Neural cell (in vitro differentiated cells): ENCODE measurements around the gene FAM107B. TPM values are rescaled to one million over a fixed set of nuclear protein-coding genes. Genes with fewer than 3 reads are reported as not detected.
"Not testable (repeated sequence)": the region's sequence is repeated elsewhere in the genome, so short reads cannot be mapped to it uniquely, and the experiment has no call there.

ENCODE experiments used
- H2AFZ ChIP-seq: fragments of 200-600, 300-800 bp; sonication (generic), shearing (Covaris generic); 2 replicates; pipeline ENCODE4 v1.6.0; 2014; ENCODE audit warnings: low read depth, mild to moderate bottlenecking, antibody characterized with exemption, low read length, moderate library complexity
- H3F3A ChIP-seq: fragments of 200-600 bp; shearing (Covaris generic); 2 replicates; pipeline ENCODE4 v1.6.1; 2016; ENCODE audit warnings: mild to moderate bottlenecking, moderate library complexity, mixed read lengths, antibody characterized with exemption, low read length; ENCODE audit not compliant: insufficient read depth, poor library complexity, severe bottlenecking
- H3K27ac ChIP-seq: fragments of 200-600, 300-800 bp; sonication (generic), shearing (Covaris generic); 2 replicates; pipeline ENCODE4 v1.5.1; 2014; ENCODE audit warnings: mild to moderate bottlenecking, low read length, moderate library complexity
- H3K27me3 ChIP-seq: fragments of 300-800, 200-600 bp; sonication (generic), shearing (Covaris generic); 2 replicates; pipeline ENCODE4 v1.6.0; 2014; ENCODE audit warnings: mild to moderate bottlenecking, low read depth, low read length, moderate library complexity; ENCODE audit not compliant: insufficient read depth
- H3K36me3 ChIP-seq: fragments of 300-800, 200-600 bp; sonication (generic), shearing (Covaris generic); 2 replicates; pipeline ENCODE4 v1.5.1; 2014; ENCODE audit warnings: mild to moderate bottlenecking, antibody characterized with exemption, low read length, moderate library complexity; ENCODE audit not compliant: insufficient read depth
- H3K4me2 ChIP-seq: fragments of 300-800, 200-600 bp; sonication (generic), shearing (Covaris generic); 2 replicates; pipeline ENCODE4 v1.6.0; 2014; ENCODE audit warnings: mild to moderate bottlenecking, low read length
- H3K4me3 ChIP-seq: fragments of 300-800, 200-600 bp; sonication (generic), shearing (Covaris generic); 2 replicates; pipeline ENCODE4 v1.5.1; 2014; ENCODE audit warnings: mild to moderate bottlenecking, low read length, moderate library complexity
- H3K79me2 ChIP-seq: fragments of 200-600 bp; shearing (Covaris generic); replicated peaks from 2 replicates; pipeline ENCODE4 v1.6.0; 2014; ENCODE audit warnings: mild to moderate bottlenecking, low read length, moderate library complexity; ENCODE audit not compliant: insufficient read depth
- H3K9ac ChIP-seq: fragments of 300-800, 200-600 bp; sonication (generic), shearing (Covaris generic); 2 replicates; pipeline ENCODE4 v1.6.1; 2016; ENCODE audit warnings: mild to moderate bottlenecking, low read length, mixed read lengths
- H3K9me2 ChIP-seq: fragments of 200-600 bp; shearing (Covaris generic); 2 replicates; pipeline ENCODE4 v1.6.1; 2016; ENCODE audit warnings: mild to moderate bottlenecking, low read length, mixed read lengths; ENCODE audit not compliant: insufficient read depth
- H3K9me3 ChIP-seq: fragments of 200-600, 300-800 bp; sonication (generic), shearing (Covaris generic); 2 replicates; pipeline ENCODE4 v1.6.1; 2016; ENCODE audit warnings: mild to moderate bottlenecking, mixed run types, low read length, moderate library complexity, mixed read lengths
- H4K20me1 ChIP-seq: fragments of 200-600 bp; shearing (Covaris generic); 2 replicates; pipeline ENCODE4 v1.6.1; 2016; ENCODE audit warnings: mild to moderate bottlenecking, mixed run types; ENCODE audit not compliant: insufficient read depth
- CTCF ChIP-seq: fragments of 450-650 bp; IDR thresholded peaks from 2 replicates; pipeline ENCODE4 v1.5.1; 2014; ENCODE audit warnings: antibody characterized with exemption, mild to moderate bottlenecking, moderate library complexity; ENCODE audit not compliant: poor library complexity, severe bottlenecking
- EP300 ChIP-seq: fragments of 450-650 bp; conservative IDR thresholded peaks from 2 replicates; pipeline ENCODE4 v1.6.1; 2014; ENCODE audit warnings: antibody characterized with exemption, mild to moderate bottlenecking, moderate library complexity; ENCODE audit not compliant: poor library complexity, severe bottlenecking
- EZH2 ChIP-seq: fragments of 200-600, 300-800 bp; shearing (Covaris generic), sonication (generic); IDR thresholded peaks from 2 replicates; pipeline ENCODE4 v1.6.1; 2014; ENCODE audit warnings: antibody characterized with exemption, low read length, borderline replicate concordance, mild to moderate bottlenecking; ENCODE audit not compliant: insufficient read depth, poor library complexity, severe bottlenecking
- MXI1 ChIP-seq: fragments of 450-650 bp; conservative IDR thresholded peaks from 2 replicates; pipeline ENCODE4 v1.6.1; 2014; ENCODE audit warnings: antibody characterized with exemption, mild to moderate bottlenecking; ENCODE audit not compliant: poor library complexity, severe bottlenecking
- POLR2AphosphoS5 ChIP-seq: IDR thresholded peaks from 2 replicates; pipeline ENCODE4 v1.6.1; 2012
- RAD21 ChIP-seq: fragments of 450-650 bp; conservative IDR thresholded peaks from 2 replicates; pipeline ENCODE4 v1.6.1; 2014; ENCODE audit warnings: antibody characterized with exemption, mild to moderate bottlenecking, moderate library complexity
- REST ChIP-seq: IDR thresholded peaks from 2 replicates; pipeline ENCODE4 v1.6.1; 2012; ENCODE audit warnings: borderline replicate concordance
- SMC3 ChIP-seq: fragments of 450-650 bp; conservative IDR thresholded peaks from 2 replicates; pipeline ENCODE4 v1.6.1; 2014; ENCODE audit warnings: antibody characterized with exemption, mild to moderate bottlenecking, moderate library complexity; ENCODE audit not compliant: poor library complexity
- TAF1 ChIP-seq: IDR thresholded peaks from 2 replicates; pipeline ENCODE4 v1.6.1; 2012; ENCODE audit warnings: low read depth
- polyA plus RNA-seq: library from polyadenylated mRNA; depleted of rRNA; stranded (reverse); fragments of >200 nt; gene quantifications from 2 replicates; pipeline ENCODE4 v1.2.3, GENCODE V29; 2014

Gene FAM107B
- polyA plus RNA-seq, 1 donor from 2014 or later, result 106 TPM

- not testable (repeated sequence) for H3K4me2 ChIP-seq, H2AFZ ChIP-seq, H3K79me2 ChIP-seq, H3K4me3 ChIP-seq, H3K27me3 ChIP-seq, H3K9me2 ChIP-seq, H3F3A ChIP-seq, H3K9me3 ChIP-seq, H4K20me1 ChIP-seq, H3K36me3 ChIP-seq, H3K27ac ChIP-seq, H3K9ac ChIP-seq
Observed at GRCh38 chr10:14634572-14634971, 140.1 kb downstream of the FAM107B start.

GRCh38 chr10:14625765-14626525 lies 148.8 kb downstream of the FAM107B start:
- H3K27me3 ChIP-seq, result no peaks in the 10 kb centered on the region
- H3K9me2 ChIP-seq, result no peaks in the 10 kb centered on the region
- no peak for TF ChIP-seq REST
- no peak for TF ChIP-seq MXI1
- no peak for TF ChIP-seq TAF1
- TF ChIP-seq CTCF, result no peak
- no peak for TF ChIP-seq SMC3
- TF ChIP-seq POLR2AphosphoS5, result no peak
- TF ChIP-seq EP300, result no peak
- TF ChIP-seq EZH2, result no peak
- no peak for TF ChIP-seq RAD21
- peaks cover 3% of the 10 kb centered on the region for H3F3A ChIP-seq
- peak overlapping the region; percentile 74 for H3K27ac ChIP-seq
- no peaks in the 10 kb centered on the region for H4K20me1 ChIP-seq
- H2AFZ ChIP-seq, result peak overlapping the region; percentile 83
- no peak overlapping the region for H3K4me2 ChIP-seq
- no peaks in the 10 kb centered on the region for H3K36me3 ChIP-seq
- H3K4me3 ChIP-seq, result no peak overlapping the region
- peak overlapping the region; percentile 41 for H3K9ac ChIP-seq
- H3K9me3 ChIP-seq, result no peaks in the 10 kb centered on the region
- H3K79me2 ChIP-seq, result no peaks in the 10 kb centered on the region
